Astrocyte (in vitro differentiated cells and primary cell): ENCODE data around the gene SLC6A19. TPM values are rescaled to one million over a fixed set of nuclear protein-coding genes. Genes with fewer than 3 reads are reported as not detected.

Experiments used
- DNase-seq: peaks from one replicate; pipeline ENCODE4 v3.0.0-alpha.2; 2010; ENCODE audit warnings: low read depth
- FAIRE-seq: peaks from 2 replicates; lab custom pipeline; 2011; peaks lifted over from hg19 to GRCh38; lab: Jason Lieb, UNC
- H2AFZ ChIP-seq: 2 replicates; pipeline ENCODE4 v1.6.0; 2012; ENCODE audit warnings: low read depth, low read length, inconsistent platforms
- H3K27ac ChIP-seq: 2 replicates; pipeline ENCODE4 v1.5.1; 2011; ENCODE audit warnings: low read depth, low read length, inconsistent platforms
- H3K27me3 ChIP-seq: 2 replicates; pipeline ENCODE4 v1.6.0; 2011; ENCODE audit warnings: low read length, inconsistent platforms; ENCODE audit not compliant: insufficient read depth
- H3K36me3 ChIP-seq: 2 replicates; pipeline ENCODE4 v1.5.1; 2011; ENCODE audit warnings: low read length, inconsistent platforms; ENCODE audit not compliant: insufficient read depth
- H3K4me1 ChIP-seq: 2 replicates; pipeline ENCODE4 v1.5.1; 2011; ENCODE audit warnings: low read length, inconsistent platforms; ENCODE audit not compliant: insufficient read depth
- H3K4me2 ChIP-seq: 2 replicates; pipeline ENCODE4 v1.6.0; 2012; ENCODE audit warnings: low read length, inconsistent platforms
- H3K4me3 ChIP-seq: 2 replicates; pipeline ENCODE4 v1.5.1; 2011; ENCODE audit warnings: low read depth, mild to moderate bottlenecking, low read length, inconsistent platforms; ENCODE audit not compliant: insufficient read depth
- H3K79me2 ChIP-seq: 2 replicates; pipeline ENCODE4 v1.6.0; 2012; ENCODE audit warnings: mild to moderate bottlenecking, low read length, inconsistent platforms; ENCODE audit not compliant: insufficient read depth
- H3K9ac ChIP-seq: 2 replicates; pipeline ENCODE4 v1.6.0; 2012; ENCODE audit warnings: mild to moderate bottlenecking, low read length, inconsistent platforms
- H3K9me3 ChIP-seq: 2 replicates; pipeline ENCODE4 v1.5.1; 2012; ENCODE audit warnings: low read depth, mild to moderate bottlenecking, low read length, inconsistent platforms; ENCODE audit not compliant: insufficient read depth
- H4K20me1 ChIP-seq: 2 replicates; pipeline ENCODE4 v1.6.0; 2012; ENCODE audit warnings: low read length, inconsistent platforms; ENCODE audit not compliant: insufficient read depth
- H3K27ac Mint-ChIP-seq: one replicate; pipeline ENCODE4 v1.8.0; 2021; ENCODE audit warnings: mild to moderate bottlenecking, mixed read lengths; ENCODE audit not compliant: unreplicated experiment
- H3K27me3 Mint-ChIP-seq: one replicate; pipeline ENCODE4 v1.8.0; 2021; ENCODE audit warnings: low read depth, mixed read lengths; ENCODE audit not compliant: unreplicated experiment
- H3K36me3 Mint-ChIP-seq: one replicate; pipeline ENCODE4 v1.8.0; 2021; ENCODE audit warnings: low read depth, mixed read lengths; ENCODE audit not compliant: unreplicated experiment
- H3K4me1 Mint-ChIP-seq: one replicate; pipeline ENCODE4 v1.8.0; 2021; ENCODE audit warnings: low read depth, mixed read lengths; ENCODE audit not compliant: unreplicated experiment
- H3K4me3 Mint-ChIP-seq: one replicate; pipeline ENCODE4 v1.8.0; 2021; ENCODE audit warnings: mild to moderate bottlenecking, moderate library complexity, mixed read lengths; ENCODE audit not compliant: unreplicated experiment
- H3K9me3 Mint-ChIP-seq: one replicate; pipeline ENCODE4 v1.8.0; 2021; ENCODE audit warnings: mild to moderate bottlenecking, mixed read lengths; ENCODE audit not compliant: unreplicated experiment
- EZH2 ChIP-seq: IDR thresholded peaks from 2 replicates; pipeline ENCODE4 v1.6.1; 2012; ENCODE audit warnings: mild to moderate bottlenecking, low read length, inconsistent platforms; ENCODE audit not compliant: insufficient read depth
- total RNA-seq: library from RNA; stranded (reverse); gene quantifications from 2 replicates; pipeline ENCODE4 v1.2.1, GENCODE V29; 2021
- TF ChIP-seq, protein P1 (sequence below): IDR thresholded peaks from 2 replicates; pipeline ENCODE4 v1.5.1; 2011; ENCODE audit warnings: low read depth, mild to moderate bottlenecking, inconsistent platforms, low read length, moderate library complexity; ENCODE audit not compliant: insufficient read depth

Gene SLC6A19
- total RNA-seq, 1 donor from 2014 or later = not detected

DNA sequence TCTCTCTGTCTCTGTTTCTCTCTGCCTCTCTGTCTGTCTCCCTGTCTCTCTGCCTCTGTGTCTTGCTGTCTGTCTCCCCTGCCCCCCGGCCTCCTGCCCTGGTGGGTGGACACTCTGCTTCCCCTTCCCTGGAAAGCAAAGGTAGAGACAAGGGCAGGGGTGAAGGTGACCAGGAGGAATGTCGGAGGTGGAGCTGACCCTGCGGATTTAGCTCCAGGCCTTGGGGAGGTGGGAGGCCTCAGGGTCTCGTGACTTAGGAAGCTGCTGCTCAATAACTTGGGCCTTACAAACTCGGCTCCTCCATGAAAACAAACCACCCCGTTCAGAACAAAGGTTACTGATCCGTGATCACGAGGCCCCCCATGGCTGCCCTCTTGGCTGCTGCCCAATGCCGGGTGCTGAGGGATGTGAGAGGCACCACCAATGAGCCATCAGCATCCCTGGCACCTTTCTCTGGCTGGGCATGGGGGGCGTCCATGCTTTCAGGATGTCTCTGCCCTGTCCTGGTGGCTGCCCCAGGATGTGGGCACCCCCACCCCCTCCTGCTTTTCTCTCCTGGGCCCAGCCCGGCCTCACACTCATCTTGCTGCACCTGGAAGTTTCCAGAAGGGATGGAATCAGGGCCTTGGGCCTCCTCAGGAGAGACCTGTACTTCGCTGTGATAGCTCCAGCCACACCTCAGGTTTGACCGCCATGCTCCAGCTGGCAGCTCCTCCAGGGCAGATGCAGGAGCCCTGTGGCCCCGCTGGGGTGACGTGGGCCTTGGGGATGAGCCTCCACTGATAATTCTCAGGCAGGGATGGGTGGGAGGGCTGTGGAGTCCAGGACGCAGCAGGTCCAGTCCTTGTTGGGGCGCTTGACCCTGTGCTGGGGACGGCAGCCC lies 14.8 kb upstream of the SLC6A19 start:
- H3K4me2 ChIP-seq = no peak overlapping the region

DNA sequence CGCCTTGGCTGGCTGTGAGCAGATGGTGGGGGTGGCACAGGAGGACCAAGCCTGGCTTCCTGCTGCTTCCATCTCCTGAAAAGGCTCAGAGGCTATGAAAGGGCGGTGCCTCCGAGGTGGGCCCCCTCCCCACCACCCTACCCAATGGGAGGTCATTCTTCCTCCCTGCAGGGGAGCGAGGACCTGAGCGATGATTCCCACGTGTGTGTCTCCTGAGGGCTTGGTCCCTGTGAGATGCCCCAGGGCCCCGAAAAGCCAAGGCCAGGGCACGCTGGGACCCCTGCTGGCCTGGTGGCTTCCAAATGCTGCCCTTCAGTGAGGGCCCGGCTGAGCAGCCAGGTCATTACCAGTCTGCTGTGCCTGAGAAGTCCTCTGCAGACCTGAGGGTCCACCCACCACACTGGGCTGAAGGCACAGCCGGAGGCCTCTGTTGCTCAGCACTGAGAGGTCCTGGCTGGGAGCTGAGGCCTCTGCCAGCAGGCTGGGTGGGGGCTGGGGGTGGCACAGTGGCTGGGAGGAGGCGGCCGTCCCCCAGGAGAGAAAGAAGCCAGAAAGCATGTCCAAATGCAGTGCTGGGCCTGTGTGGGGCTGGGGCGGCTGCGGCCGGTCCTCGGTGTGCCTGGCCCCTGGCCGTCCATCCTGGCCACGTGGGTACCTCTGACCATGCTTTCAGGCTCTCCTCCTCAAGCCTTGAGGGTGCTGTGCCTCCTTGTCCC lies 14.0 kb upstream of the SLC6A19 start:
- DNase-seq = no peak
- Histone ChIP-seq H3K9ac (no peak overlapping the region), H3K4me1 (no peaks in the 10 kb centered on the region), H3K4me3 (no peak overlapping the region), H3K27ac (no peak overlapping the region), H3K9me3 (no peaks in the 10 kb centered on the region), H2AFZ (no peak overlapping the region), H3K4me2 (no peak overlapping the region), H3K36me3 (no peaks in the 10 kb centered on the region), H3K27me3 (peaks cover 5% of the 10 kb centered on the region), H4K20me1 (no peaks in the 10 kb centered on the region), H3K79me2 (no peaks in the 10 kb centered on the region)
- H3K4me1 Mint-ChIP-seq = no peaks in the 10 kb centered on the region
- no peak for FAIRE-seq
- H3K27me3 Mint-ChIP-seq = peaks cover 41% of the 10 kb centered on the region
- no peak overlapping the region for H3K27ac Mint-ChIP-seq
- no peaks in the 10 kb centered on the region for H3K9me3 Mint-ChIP-seq
- no peak overlapping the region for H3K4me3 Mint-ChIP-seq
- TF ChIP-seq, protein P1, sequence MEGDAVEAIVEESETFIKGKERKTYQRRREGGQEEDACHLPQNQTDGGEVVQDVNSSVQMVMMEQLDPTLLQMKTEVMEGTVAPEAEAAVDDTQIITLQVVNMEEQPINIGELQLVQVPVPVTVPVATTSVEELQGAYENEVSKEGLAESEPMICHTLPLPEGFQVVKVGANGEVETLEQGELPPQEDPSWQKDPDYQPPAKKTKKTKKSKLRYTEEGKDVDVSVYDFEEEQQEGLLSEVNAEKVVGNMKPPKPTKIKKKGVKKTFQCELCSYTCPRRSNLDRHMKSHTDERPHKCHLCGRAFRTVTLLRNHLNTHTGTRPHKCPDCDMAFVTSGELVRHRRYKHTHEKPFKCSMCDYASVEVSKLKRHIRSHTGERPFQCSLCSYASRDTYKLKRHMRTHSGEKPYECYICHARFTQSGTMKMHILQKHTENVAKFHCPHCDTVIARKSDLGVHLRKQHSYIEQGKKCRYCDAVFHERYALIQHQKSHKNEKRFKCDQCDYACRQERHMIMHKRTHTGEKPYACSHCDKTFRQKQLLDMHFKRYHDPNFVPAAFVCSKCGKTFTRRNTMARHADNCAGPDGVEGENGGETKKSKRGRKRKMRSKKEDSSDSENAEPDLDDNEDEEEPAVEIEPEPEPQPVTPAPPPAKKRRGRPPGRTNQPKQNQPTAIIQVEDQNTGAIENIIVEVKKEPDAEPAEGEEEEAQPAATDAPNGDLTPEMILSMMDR = no peak
- no peak for TF ChIP-seq EZH2
- no peaks in the 10 kb centered on the region for H3K36me3 Mint-ChIP-seq

More for the DNA sequence above, 14.8 kb upstream of the SLC6A19 start:
- Mint-ChIP-seq H3K4me1 (no peaks in the 10 kb centered on the region), H3K27ac (no peak overlapping the region), H3K27me3 (peaks cover 39% of the 10 kb centered on the region), H3K9me3 (no peaks in the 10 kb centered on the region), H3K36me3 (no peaks in the 10 kb centered on the region), H3K4me3 (no peak overlapping the region)
- Histone ChIP-seq H3K4me1 (no peaks in the 10 kb centered on the region), H3K4me3 (no peak overlapping the region), H3K27me3 (peaks cover 5% of the 10 kb centered on the region), H3K9me3 (no peaks in the 10 kb centered on the region), H3K79me2 (no peaks in the 10 kb centered on the region), H3K27ac (no peak overlapping the region), H3K9ac (no peak overlapping the region), H2AFZ (no peak overlapping the region), H3K36me3 (no peaks in the 10 kb centered on the region), H4K20me1 (no peaks in the 10 kb centered on the region)
- TF ChIP-seq, protein P1 = no peak
- TF ChIP-seq EZH2 = no peak
- DNase-seq (no peak), FAIRE-seq (no peak)
